ENCODE measurements around the gene AGXT. TPM values are rescaled to one million over a fixed set of nuclear protein-coding genes. Genes with fewer than 3 reads are reported as not detected.

The AGXT gene
- total and polyA plus RNA-seq, 12 donors: 0.09 TPM; not detected in 11

- ATAC-seq (peak in 6 of 8 donors; percentile 26 to 57 (median 36)), DNase-seq (peak; percentile 13 to 57)
- H3K4me3 ChIP-seq: no peak overlapping the region
- no peaks in the 10 kb centered on the region for H3K36me3 ChIP-seq
- H3K27me3 ChIP-seq: peaks cover 0 to 8% (median 5%) of the 10 kb centered on the region in 7 donors
- no peaks in the 10 kb centered on the region for H3K9me3 ChIP-seq
- 81 to 86% methylated on average over 13 of the region's 13 CpGs for WGBS, 2 donors
- peak overlapping the region in 2 of 10 donors; percentile 39 to 74 for H3K27ac ChIP-seq
- intact Hi-C loops (cut with DNase I): no loop called here
- no peak for TF ChIP-seq CTCF (IDR thresholded peaks at IDR 0.05)
- H3K4me1 ChIP-seq: peaks cover 0 to 20% (median 7%) of the 10 kb centered on the region in 9 donors
These were observed 52.8 kb downstream of the AGXT start for GRCh38 chr2:240921311-240921994.

- 83 to 88% methylated on average over 1 of the region's 1 CpG for WGBS, 2 donors
- ATAC-seq (no peak), DNase-seq (no peak)
- TF ChIP-seq CTCF (IDR thresholded peaks at IDR 0.05): no peak
- Histone ChIP-seq H3K4me3 (no peak overlapping the region), H3K36me3 (no peaks in the 10 kb centered on the region), H3K27ac (no peak overlapping the region), H3K4me1 (peaks cover 0 to 20% (median 2%) of the 10 kb centered on the region in 9 donors), H3K27me3 (peaks cover 0 to 3% (median 1%) of the 10 kb centered on the region in 7 donors), H3K9me3 (peaks cover 0 to 1% (median 0%) of the 10 kb centered on the region in 11 donors)
- intact Hi-C loops (cut with DNase I): no loop called here
These were observed 53.3 kb downstream of the AGXT start for GRCh38 chr2:240921995-240922244.

GRCh38 chr2:240922245-240922981 lies 53.8 kb downstream of the AGXT start:
- WGBS, 2 donors: 84 to 87% methylated on average over 18 of the region's 18 CpGs
- intact Hi-C loops (cut with DNase I): no loop called here
- Histone ChIP-seq H3K9me3 (peaks cover 0 to 6% (median 0%) of the 10 kb centered on the region in 11 donors), H3K4me3 (no peak overlapping the region), H3K36me3 (no peaks in the 10 kb centered on the region), H3K4me1 (peaks cover 0 to 15% (median 0%) of the 10 kb centered on the region in 9 donors), H3K27me3 (no peaks in the 10 kb centered on the region), H3K27ac (no peak overlapping the region)
- peak in 1 of 2 donors; percentile 16 for DNase-seq
- ATAC-seq: no peak
- no peak for TF ChIP-seq CTCF (IDR thresholded peaks at IDR 0.05)

- no peak for ATAC-seq
- WGBS, 2 donors: 51 to 56% methylated on average over 14 to 15 of the region's 15 CpGs
These were observed 54.4 kb downstream of the AGXT start for GRCh38 chr2:240922982-240923537.

More at GRCh38 chr2:240922982-240923537, 54.4 kb downstream of the AGXT start:
- no peaks in the 10 kb centered on the region for H3K27me3 ChIP-seq
- TF ChIP-seq CTCF (IDR thresholded peaks at IDR 0.05): no peak
- no peak overlapping the region for H3K27ac ChIP-seq
- H3K9me3 ChIP-seq: peaks cover 0 to 13% (median 0%) of the 10 kb centered on the region in 11 donors
- H3K4me3 ChIP-seq: no peak overlapping the region
- peak; percentile 2 to 9 for DNase-seq
- no peaks in the 10 kb centered on the region for H3K36me3 ChIP-seq
- H3K4me1 ChIP-seq: peaks cover 0 to 13% (median 0%) of the 10 kb centered on the region in 9 donors
- intact Hi-C loops (cut with DNase I): no loop called here
